Measurements from ENCODE around the gene ARPP21.

GRCh38 chr3:35723480-35724097 lies 84.3 kb downstream of the ARPP21 start:
- TF ChIP-seq, protein P1, sequence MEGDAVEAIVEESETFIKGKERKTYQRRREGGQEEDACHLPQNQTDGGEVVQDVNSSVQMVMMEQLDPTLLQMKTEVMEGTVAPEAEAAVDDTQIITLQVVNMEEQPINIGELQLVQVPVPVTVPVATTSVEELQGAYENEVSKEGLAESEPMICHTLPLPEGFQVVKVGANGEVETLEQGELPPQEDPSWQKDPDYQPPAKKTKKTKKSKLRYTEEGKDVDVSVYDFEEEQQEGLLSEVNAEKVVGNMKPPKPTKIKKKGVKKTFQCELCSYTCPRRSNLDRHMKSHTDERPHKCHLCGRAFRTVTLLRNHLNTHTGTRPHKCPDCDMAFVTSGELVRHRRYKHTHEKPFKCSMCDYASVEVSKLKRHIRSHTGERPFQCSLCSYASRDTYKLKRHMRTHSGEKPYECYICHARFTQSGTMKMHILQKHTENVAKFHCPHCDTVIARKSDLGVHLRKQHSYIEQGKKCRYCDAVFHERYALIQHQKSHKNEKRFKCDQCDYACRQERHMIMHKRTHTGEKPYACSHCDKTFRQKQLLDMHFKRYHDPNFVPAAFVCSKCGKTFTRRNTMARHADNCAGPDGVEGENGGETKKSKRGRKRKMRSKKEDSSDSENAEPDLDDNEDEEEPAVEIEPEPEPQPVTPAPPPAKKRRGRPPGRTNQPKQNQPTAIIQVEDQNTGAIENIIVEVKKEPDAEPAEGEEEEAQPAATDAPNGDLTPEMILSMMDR (conservative IDR thresholded peaks at IDR 0.05; ENCODE audit: low read length), result no peak
- no peak for TF ChIP-seq EZH2phosphoT487 (IDR thresholded peaks at IDR 0.05; ENCODE audit: borderline replicate concordance)

Measured in Loucy (cell line).